NCI-H2107 treated with DMSO at 0.1 percent for 48 hours (cell line): ENCODE measurements around the gene RPS10.
A peak's percentile ranks its signal among the peaks of the same experiment; 100 is the strongest.
"Not testable (repeated sequence)": the region's sequence is repeated elsewhere in the genome, so short reads cannot be mapped to it uniquely, and the experiment has no call there.

ENCODE experiments used
- DNase-seq: peaks from one replicate; lab custom pipeline; 2025; ENCODE audit not compliant: unreplicated experiment; lab: John Stamatoyannopoulos, UW

Gene RPS10

GRCh38 chr6:34393191-34393965 lies 32.5 kb downstream of the RPS10 start:
- no peak for DNase-seq

- DNase-seq: peak; percentile 52
Measured at GRCh38 chr6:34392497-34393190, 33.2 kb downstream of the RPS10 start, which contains the start of gene NUDT3. Gene NUDT3, minus strand, starts transcription at chr6:34392669. Its CDS starts 307 bp downstream, at chr6:34392362.

- peak; percentile 32 for DNase-seq
Measured at GRCh38 chr6:34391786-34392496, 33.9 kb downstream of the RPS10 start.

GRCh38 chr6:34391473-34391785 lies 34.4 kb downstream of the RPS10 start:
- no peak for DNase-seq

- DNase-seq: peak; percentile 39
Measured at GRCh38 chr6:34390531-34391472, 35.1 kb downstream of the RPS10 start.

GRCh38 chr6:34389034-34389433 lies 36.8 kb downstream of the RPS10 start:
- DNase-seq: no peak

GRCh38 chr6:34388421-34388820 lies 37.4 kb downstream of the RPS10 start:
- no peak for DNase-seq

GRCh38 chr6:34386316-34387137 lies 39.3 kb downstream of the RPS10 start:
- no peak for DNase-seq

- no peak for DNase-seq
Measured at GRCh38 chr6:34385793-34386195, 40.1 kb downstream of the RPS10 start.

- DNase-seq: no peak
Measured at GRCh38 chr6:34384321-34385153, 41.3 kb downstream of the RPS10 start.

- DNase-seq: no peak
Measured at GRCh38 chr6:34383656-34384320, 42.1 kb downstream of the RPS10 start.

- no peak for DNase-seq
Measured at GRCh38 chr6:34383161-34383631, 42.7 kb downstream of the RPS10 start.

- no peak for DNase-seq
Measured at GRCh38 chr6:34381081-34381480, 44.8 kb downstream of the RPS10 start.

GRCh38 chr6:34378470-34378869 lies 47.4 kb downstream of the RPS10 start:
- DNase-seq: no peak

- no peak for DNase-seq
Measured at GRCh38 chr6:34377984-34378383, 47.9 kb downstream of the RPS10 start.

GRCh38 chr6:34377571-34377970 lies 48.3 kb downstream of the RPS10 start:
- DNase-seq: not testable (repeated sequence)

GRCh38 chr6:34375833-34376232 lies 50.0 kb downstream of the RPS10 start:
- DNase-seq: no peak

- DNase-seq: no peak
Measured at GRCh38 chr6:34374508-34374907, 51.4 kb downstream of the RPS10 start.
